ENCODE data around the gene LCAT. TPM values are rescaled to one million over a fixed set of nuclear protein-coding genes. Genes with fewer than 3 reads are reported as not detected.

LCAT gene
- total RNA-seq, 1 experiment from 2014 or later = 17.8 TPM

DNA sequence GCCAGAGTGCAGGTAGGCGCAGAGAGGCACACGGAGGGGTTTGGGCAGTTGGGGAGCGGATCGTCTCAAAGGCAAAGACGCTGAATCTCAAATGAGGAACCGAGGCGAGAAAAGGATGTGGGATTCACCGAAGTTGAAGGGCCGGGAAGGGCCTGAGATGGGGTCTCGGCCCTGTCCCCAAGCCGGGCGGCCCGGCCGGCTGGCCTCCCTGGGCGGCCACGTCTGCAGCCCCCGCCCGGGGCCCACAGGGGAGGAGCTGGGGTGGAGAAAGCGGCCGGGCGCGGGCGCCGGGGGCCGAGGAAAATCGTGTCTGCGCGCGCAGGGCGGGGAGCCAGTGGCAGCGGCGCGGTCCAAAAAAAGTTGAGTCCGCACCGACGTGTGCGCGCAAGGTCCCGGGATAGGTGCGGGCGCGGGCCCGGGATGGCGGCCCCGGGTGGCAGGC is 24.1 kb upstream of the LCAT start:
- Histone ChIP-seq H3K9me3 (ENCODE audit: control insufficient read depth, low read depth, low read length) (no peaks in the 10 kb centered on the region), H3T11ph (ENCODE audit: low read length) (no peak overlapping the region), H3K4ac (ENCODE audit: low read depth, low read length) (no peak overlapping the region), H4K20me1 (ENCODE audit: control insufficient read depth, insufficient read depth, insufficient read length) (peaks cover 3% of the 10 kb centered on the region), H3K4me2 (ENCODE audit: insufficient read depth, insufficient read length, low read length) (peak overlapping the region; percentile 66), H3K27me3 (ENCODE audit: insufficient read depth, low read length) (no peaks in the 10 kb centered on the region), H4K5ac (ENCODE audit: insufficient read length, low read depth, low read length) (no peak overlapping the region), H3K18ac (ENCODE audit: insufficient read length, low read depth, low read length) (no peak overlapping the region), H2BK15ac (ENCODE audit: low read depth, low read length) (no peak overlapping the region), H2BK20ac (ENCODE audit: low read depth, low read length, poor library complexity, severe bottlenecking) (no peak overlapping the region), H2AFZ (ENCODE audit: low read length) (no peak overlapping the region), H3K23ac (ENCODE audit: insufficient read length, low read depth, low read length) (no peak overlapping the region), H2BK5ac (ENCODE audit: insufficient read length, low read length) (no peak overlapping the region), H2BK120ac (ENCODE audit: low read depth, low read length, poor library complexity, severe bottlenecking) (no peak overlapping the region), H3K56ac (ENCODE audit: insufficient read length, low read depth, low read length) (no peak overlapping the region), H3K79me2 (ENCODE audit: insufficient read depth, low read length) (no peaks in the 10 kb centered on the region; the same call in 1 of the 2 replicates), H3K79me1 (ENCODE audit: insufficient read depth, low read depth, low read length, poor library complexity, severe bottlenecking) (peaks cover 4% of the 10 kb centered on the region), H4K91ac (ENCODE audit: insufficient read length, low read depth, low read length) (no peak overlapping the region), H3K4me1 (ENCODE audit: insufficient read depth, low read length) (peaks cover 5% of the 10 kb centered on the region; the same call in 1 of the 2 replicates), H2AK5ac (ENCODE audit: insufficient read length, low read length) (no peak overlapping the region), H3K9ac (ENCODE audit: extremely low read depth, insufficient read length, low read length) (peak overlapping the region; percentile 33), H4K8ac (replicated peaks; ENCODE audit: insufficient read length, low read depth, low read length) (no peak overlapping the region), H3K14ac (ENCODE audit: insufficient read depth, low read length) (peak overlapping the region; percentile 80; the same call in 1 of the 2 replicates), H3K27ac (ENCODE audit: insufficient read length, low read depth, low read length) (no peak overlapping the region), H2BK12ac (ENCODE audit: insufficient read length, low read depth, low read length) (no peak overlapping the region), H3K23me2 (ENCODE audit: insufficient read length, low read depth, low read length, poor library complexity, severe bottlenecking) (peaks cover 3% of the 10 kb centered on the region)
- no peaks in the 10 kb centered on the region; a peak in 1 of 5 replicates for H3K9me3 Mint-ChIP-seq
- no CpG with 5 or more reads among the region's 45 CpGs for WGBS (ENCODE audit: extremely low coverage, insufficient read length, low lambda C conversion rate)
- TF ChIP-seq, protein P1, sequence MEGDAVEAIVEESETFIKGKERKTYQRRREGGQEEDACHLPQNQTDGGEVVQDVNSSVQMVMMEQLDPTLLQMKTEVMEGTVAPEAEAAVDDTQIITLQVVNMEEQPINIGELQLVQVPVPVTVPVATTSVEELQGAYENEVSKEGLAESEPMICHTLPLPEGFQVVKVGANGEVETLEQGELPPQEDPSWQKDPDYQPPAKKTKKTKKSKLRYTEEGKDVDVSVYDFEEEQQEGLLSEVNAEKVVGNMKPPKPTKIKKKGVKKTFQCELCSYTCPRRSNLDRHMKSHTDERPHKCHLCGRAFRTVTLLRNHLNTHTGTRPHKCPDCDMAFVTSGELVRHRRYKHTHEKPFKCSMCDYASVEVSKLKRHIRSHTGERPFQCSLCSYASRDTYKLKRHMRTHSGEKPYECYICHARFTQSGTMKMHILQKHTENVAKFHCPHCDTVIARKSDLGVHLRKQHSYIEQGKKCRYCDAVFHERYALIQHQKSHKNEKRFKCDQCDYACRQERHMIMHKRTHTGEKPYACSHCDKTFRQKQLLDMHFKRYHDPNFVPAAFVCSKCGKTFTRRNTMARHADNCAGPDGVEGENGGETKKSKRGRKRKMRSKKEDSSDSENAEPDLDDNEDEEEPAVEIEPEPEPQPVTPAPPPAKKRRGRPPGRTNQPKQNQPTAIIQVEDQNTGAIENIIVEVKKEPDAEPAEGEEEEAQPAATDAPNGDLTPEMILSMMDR (conservative IDR thresholded peaks at IDR 0.05) = no peak
- DNase-seq = no peak
- H3K4me3 Mint-ChIP-seq = peak overlapping the region; percentile 93 to 95
- peaks cover 37 to 42% of the 10 kb centered on the region in 2 experiments for H3K4me1 Mint-ChIP-seq
- peaks cover 2% of the 10 kb centered on the region for H3K27me3 Mint-ChIP-seq (ENCODE audit: low read depth)
- peak overlapping the region; percentile 46 to 93 (median 57); a peak in 3 of 7 replicates for H3K27ac Mint-ChIP-seq
- H3K36me3 Mint-ChIP-seq (ENCODE audit: insufficient read depth in 1 of 3, low read depth in 3 of 3) = peaks cover 2 to 17% (median 2%) of the 10 kb centered on the region in 3 experiments; a peak in 6 of 7 replicates

All from H9 (cell line).